Activated gamma-delta T cell treated with anti-CD3 and anti-CD28 coated beads, Interleukin-2, amount 50 U/mL, for 16 hours (primary cell): Measurements from ENCODE around the gene WAPL.
A peak's percentile ranks its signal among the peaks of the same experiment; 100 is the strongest.
"Not testable (repeated sequence)": the region's sequence is repeated elsewhere in the genome, so short reads cannot be mapped to it uniquely, and the experiment has no call there.

Experiments
- DNase-seq: peaks from one replicate; pipeline ENCODE4 v3.0.0-alpha.2; 2020; ENCODE audit warnings: low read depth

The WAPL gene

GRCh38 chr10:86521678-86522509 lies at the start of gene WAPL:
Gene WAPL, minus strand, starts transcription at chr10:86521792. Its CDS starts 3,723 bp downstream, at chr10:86518069.
- peak; percentile 90 for DNase-seq

GRCh38 chr10:86569335-86569734 lies 47.7 kb upstream of the WAPL start:
- no peak for DNase-seq

GRCh38 chr10:86566518-86566917 lies 44.9 kb upstream of the WAPL start:
- not testable (repeated sequence) for DNase-seq

GRCh38 chr10:86563338-86563737 lies 41.7 kb upstream of the WAPL start:
- DNase-seq: not testable (repeated sequence)

GRCh38 chr10:86558695-86559094 lies 37.1 kb upstream of the WAPL start:
- not testable (repeated sequence) for DNase-seq

- no peak for DNase-seq
Observed at GRCh38 chr10:86556933-86557649, 35.5 kb upstream of the WAPL start.

- no peak for DNase-seq
Observed at GRCh38 chr10:86556532-86556931, 34.9 kb upstream of the WAPL start.

- DNase-seq: no peak
Observed at GRCh38 chr10:86553639-86554038, 32.0 kb upstream of the WAPL start.

- no peak for DNase-seq
Observed at GRCh38 chr10:86553213-86553612, 31.6 kb upstream of the WAPL start.

- no peak for DNase-seq
Observed at GRCh38 chr10:86547296-86547695, 25.7 kb upstream of the WAPL start.

GRCh38 chr10:86545101-86545500 lies 23.5 kb upstream of the WAPL start:
- no peak for DNase-seq

GRCh38 chr10:86540016-86540415 lies 18.4 kb upstream of the WAPL start:
- no peak for DNase-seq

GRCh38 chr10:86538547-86538946 lies 17.0 kb upstream of the WAPL start:
- no peak for DNase-seq

GRCh38 chr10:86538040-86538439 lies 16.4 kb upstream of the WAPL start:
- DNase-seq: not testable (repeated sequence)

GRCh38 chr10:86536294-86536861 lies 14.8 kb upstream of the WAPL start:
- peak; percentile 32 for DNase-seq

- no peak for DNase-seq
Observed at GRCh38 chr10:86535132-86535882, 13.7 kb upstream of the WAPL start.

- DNase-seq: no peak
Observed at GRCh38 chr10:86533328-86533727, 11.7 kb upstream of the WAPL start.

GRCh38 chr10:86528736-86529135 lies 7.1 kb upstream of the WAPL start:
- not testable (repeated sequence) for DNase-seq

- no peak for DNase-seq
Observed at GRCh38 chr10:86526606-86527005, 5.0 kb upstream of the WAPL start.

GRCh38 chr10:86525713-86526112 lies 4.1 kb upstream of the WAPL start:
- not testable (repeated sequence) for DNase-seq

- no peak for DNase-seq
Observed at GRCh38 chr10:86524225-86524962, 2.8 kb upstream of the WAPL start.
